OCI-LY1 (cell line): ENCODE results near the gene KLF7.

Experiments
- CTCF ChIP-seq: fragments of 200-600 bp; sonication (generic), shearing (Covaris generic); IDR thresholded peaks from 2 replicates; pipeline ENCODE4 v1.5.1; 2017; ENCODE audit warnings: mild to moderate bottlenecking, antibody characterized with exemption, low read length, moderate library complexity, mixed read lengths
- EZH2 ChIP-seq: fragments of 200-600 bp; sonication (generic), shearing (Covaris generic); IDR thresholded peaks from 2 replicates; pipeline ENCODE4 v1.8.0; 2017; ENCODE audit warnings: borderline replicate concordance, mixed run types, mild to moderate bottlenecking, antibody characterized with exemption, low read length, moderate library complexity, mixed read lengths

- TF ChIP-seq EZH2 = no peak
- TF ChIP-seq CTCF = no peak
Observed at GRCh38 chr2:207200136-207200535, 34.4 kb upstream of the KLF7 start.
